Superior temporal gyrus (tissue), 1 donor: ENCODE measurements around the gene BLOC1S4.

ENCODE experiments used
- DNase-seq: peaks from one replicate; pipeline ENCODE4 v3.0.0-alpha.2; 2016; ENCODE audit errors: extremely low spot score

Gene BLOC1S4

GRCh38 chr4:6763330-6763851, 47.4 kb downstream of the BLOC1S4 start:
- DNase-seq = no peak

DNA sequence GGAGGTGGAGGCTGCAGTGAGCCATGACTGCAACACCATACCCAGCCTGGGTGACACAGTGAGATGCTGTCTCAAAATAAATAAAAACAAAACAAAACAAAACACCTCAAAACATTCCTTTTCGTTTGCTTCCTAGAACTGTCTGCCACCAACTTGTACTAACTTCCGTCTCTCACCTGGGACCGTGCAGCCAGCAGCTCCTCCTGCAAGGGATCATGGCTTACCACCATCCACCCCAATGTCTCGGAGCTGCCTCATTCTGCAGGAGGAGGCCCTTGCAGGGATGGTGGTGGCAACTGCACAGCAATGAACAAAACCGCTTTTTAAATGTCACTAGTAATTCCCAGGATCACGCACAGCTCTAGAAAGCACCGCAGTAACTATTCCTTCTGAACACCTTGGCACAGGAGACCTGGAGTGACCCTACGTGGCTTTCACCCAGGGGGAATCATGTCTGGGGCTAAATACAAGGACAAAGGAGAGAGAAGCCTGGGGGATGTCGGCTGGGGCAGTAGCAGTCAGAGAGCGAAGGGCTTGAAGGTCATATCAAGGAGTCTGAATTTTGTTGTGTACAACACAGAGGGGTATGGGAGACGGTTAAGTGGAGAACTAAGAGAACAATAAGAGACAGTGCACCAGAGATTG, 49.1 kb downstream of the BLOC1S4 start:
- DNase-seq = no peak

DNA sequence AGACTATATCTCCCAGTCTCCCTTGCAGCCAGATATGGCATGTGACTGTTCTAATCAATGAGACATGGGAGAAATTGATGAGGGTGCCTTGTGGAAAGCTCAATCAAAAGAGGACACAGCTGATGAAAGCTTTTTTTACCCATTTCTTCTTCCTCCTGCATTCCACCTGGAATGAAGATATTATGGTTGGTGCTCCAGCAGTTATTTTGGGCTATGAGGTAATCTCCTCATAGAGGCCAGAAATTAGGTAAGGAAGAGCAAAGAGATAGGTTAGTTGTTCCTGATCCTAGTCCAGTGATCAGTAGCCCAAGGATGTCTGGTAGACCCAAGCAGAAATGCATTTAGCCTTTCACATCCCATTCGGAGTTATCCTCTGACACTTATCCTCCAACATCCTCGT, 49.7 kb downstream of the BLOC1S4 start:
- no peak for DNase-seq
